ENCODE results near the gene DLG1. TPM values are rescaled to one million over a fixed set of nuclear protein-coding genes. Genes with fewer than 3 reads are reported as not detected.

The DLG1 gene
- total RNA-seq, 2 donors from 2014 or later, result 115 to 124 TPM

DNA sequence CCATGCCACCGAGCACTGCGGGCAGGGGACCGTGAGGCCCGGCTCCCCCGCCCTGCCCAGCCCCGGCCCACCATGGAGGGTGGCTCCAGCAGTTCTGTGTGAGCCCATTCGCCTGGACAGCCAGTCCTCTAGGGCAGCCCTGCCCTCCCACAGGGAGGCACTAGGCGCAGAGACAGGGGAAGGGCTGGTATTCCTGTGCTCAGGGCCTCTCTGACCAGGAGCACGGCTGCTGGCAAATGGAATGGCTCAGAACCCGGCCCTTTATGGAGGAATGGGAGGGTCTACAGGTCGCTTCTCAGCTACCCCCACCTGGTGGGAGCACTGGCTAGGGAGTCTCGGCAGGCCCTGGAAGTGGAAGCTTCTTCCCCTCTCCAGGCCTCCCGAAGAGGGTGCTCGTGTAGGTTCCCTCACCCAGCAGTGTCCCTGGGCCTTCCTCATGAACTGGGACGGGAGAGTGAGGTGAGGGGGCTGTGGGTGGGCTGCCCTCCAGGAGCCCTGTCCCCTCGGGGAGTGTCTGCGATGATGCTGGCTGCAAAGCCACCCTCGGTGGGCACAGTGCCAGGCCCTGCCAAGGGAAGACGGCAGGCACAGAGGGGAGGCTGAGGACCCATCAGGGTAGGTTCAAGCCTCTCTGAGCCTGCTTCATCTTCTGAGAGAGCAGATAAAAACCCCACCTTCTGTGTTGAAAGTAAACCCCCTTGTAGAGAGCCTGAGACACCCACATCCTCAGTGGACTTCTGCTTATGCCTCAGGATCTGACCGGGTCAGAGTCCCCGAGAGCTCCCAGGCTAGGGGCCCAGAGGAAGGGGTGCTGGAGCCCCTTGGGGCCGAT is 270.3 kb downstream of the DLG1 start:
- intact Hi-C loops (cut with DNase I), result no loop called here
- H3K4me3 ChIP-seq, result no peak overlapping the region
- no peaks in the 10 kb centered on the region for H3K27me3 ChIP-seq
- DNase-seq, result peak; percentile 17
- peaks cover 10% of the 10 kb centered on the region for H3K4me1 ChIP-seq
- no peaks in the 10 kb centered on the region for H3K9me3 ChIP-seq
- H3K36me3 ChIP-seq, result no peaks in the 10 kb centered on the region
- H3K27ac ChIP-seq, result no peak overlapping the region
- peak overlapping the region in 1 of 2 donors; percentile 8 for H3K9ac ChIP-seq (ENCODE audit: low read depth in 2 of 2, low read length in 2 of 2)
- TF ChIP-seq, protein P1, sequence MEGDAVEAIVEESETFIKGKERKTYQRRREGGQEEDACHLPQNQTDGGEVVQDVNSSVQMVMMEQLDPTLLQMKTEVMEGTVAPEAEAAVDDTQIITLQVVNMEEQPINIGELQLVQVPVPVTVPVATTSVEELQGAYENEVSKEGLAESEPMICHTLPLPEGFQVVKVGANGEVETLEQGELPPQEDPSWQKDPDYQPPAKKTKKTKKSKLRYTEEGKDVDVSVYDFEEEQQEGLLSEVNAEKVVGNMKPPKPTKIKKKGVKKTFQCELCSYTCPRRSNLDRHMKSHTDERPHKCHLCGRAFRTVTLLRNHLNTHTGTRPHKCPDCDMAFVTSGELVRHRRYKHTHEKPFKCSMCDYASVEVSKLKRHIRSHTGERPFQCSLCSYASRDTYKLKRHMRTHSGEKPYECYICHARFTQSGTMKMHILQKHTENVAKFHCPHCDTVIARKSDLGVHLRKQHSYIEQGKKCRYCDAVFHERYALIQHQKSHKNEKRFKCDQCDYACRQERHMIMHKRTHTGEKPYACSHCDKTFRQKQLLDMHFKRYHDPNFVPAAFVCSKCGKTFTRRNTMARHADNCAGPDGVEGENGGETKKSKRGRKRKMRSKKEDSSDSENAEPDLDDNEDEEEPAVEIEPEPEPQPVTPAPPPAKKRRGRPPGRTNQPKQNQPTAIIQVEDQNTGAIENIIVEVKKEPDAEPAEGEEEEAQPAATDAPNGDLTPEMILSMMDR (IDR thresholded peaks at IDR 0.05), result no peak

DNA sequence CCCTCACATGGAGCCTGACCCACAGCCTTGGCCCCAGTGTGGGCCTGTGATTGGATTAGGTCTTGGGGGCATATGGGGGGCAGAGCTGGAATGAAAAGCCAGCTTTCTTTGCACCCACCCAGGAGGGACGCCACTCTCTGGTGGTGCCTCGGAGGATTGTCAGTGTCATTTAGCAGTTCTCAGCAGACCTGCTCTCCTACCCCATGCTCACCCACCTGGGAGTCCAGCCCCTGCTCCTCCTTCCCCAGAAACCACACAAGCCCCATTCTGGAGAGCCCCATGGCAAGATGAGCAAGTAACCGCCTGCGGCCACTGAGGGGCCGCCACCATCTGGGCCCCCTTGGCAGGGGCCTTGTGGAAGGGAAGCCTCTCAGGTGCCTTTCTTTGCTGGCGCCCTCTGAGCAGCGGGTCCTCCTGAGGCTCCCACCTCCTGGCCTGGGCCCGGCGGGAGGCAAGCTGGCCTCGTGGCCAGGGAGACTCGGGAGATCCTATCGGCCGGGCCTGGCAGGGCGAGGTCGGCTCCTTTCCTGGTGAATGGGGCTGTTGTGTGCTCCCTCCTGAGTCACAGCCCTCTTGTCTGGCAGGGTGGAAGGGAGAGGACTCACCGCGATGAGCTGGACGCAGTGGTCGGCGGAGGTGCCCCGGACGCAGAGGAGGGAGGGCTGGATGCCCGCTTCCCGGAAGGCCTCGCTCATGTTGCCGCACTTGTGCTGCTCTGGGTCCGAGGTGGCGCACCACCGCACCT is 271.1 kb downstream of the DLG1 start:
- intact Hi-C loops (cut with DNase I), result no loop called here
- H3K9ac ChIP-seq (ENCODE audit: low read depth in 2 of 2, low read length in 2 of 2), result no peak overlapping the region
- no peaks in the 10 kb centered on the region for H3K9me3 ChIP-seq
- H3K27me3 ChIP-seq, result no peaks in the 10 kb centered on the region
- no peak for DNase-seq
- TF ChIP-seq, protein P1 (IDR thresholded peaks at IDR 0.05), result no peak
- no peak overlapping the region for H3K27ac ChIP-seq
- H3K4me1 ChIP-seq, result peaks cover 10% of the 10 kb centered on the region
- H3K36me3 ChIP-seq, result no peaks in the 10 kb centered on the region
- H3K4me3 ChIP-seq, result no peak overlapping the region

DNA sequence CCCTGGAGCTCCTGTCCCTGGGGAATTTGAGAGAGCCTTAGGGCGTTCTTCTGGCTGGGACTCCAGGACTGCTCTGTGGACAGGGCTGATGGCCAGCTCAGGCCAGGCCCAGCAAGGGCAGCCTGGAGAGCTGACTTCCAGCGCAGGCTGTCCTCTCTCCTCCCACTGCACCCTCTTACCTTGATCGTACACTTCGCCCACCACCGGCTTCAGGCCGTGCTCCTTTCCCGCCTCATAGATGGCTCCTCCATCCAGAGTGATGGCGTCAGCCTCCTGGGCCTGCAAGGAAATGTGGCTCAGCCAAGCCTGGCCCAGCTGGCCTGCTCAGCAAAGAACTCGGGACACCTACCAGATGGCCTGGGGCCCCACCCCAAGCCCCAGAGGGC is 271.9 kb downstream of the DLG1 start:
- H3K9me3 ChIP-seq, result no peaks in the 10 kb centered on the region
- intact Hi-C loops (cut with DNase I), result no loop called here
- H3K27me3 ChIP-seq, result no peaks in the 10 kb centered on the region
- H3K9ac ChIP-seq (ENCODE audit: low read depth in 2 of 2, low read length in 2 of 2), result no peak overlapping the region
- peaks cover 10% of the 10 kb centered on the region for H3K4me1 ChIP-seq
- H3K4me3 ChIP-seq, result no peak overlapping the region
- DNase-seq, result no peak
- TF ChIP-seq, protein P1 (IDR thresholded peaks at IDR 0.05), result no peak
- no peak overlapping the region for H3K27ac ChIP-seq
- H3K36me3 ChIP-seq, result no peaks in the 10 kb centered on the region

DNA sequence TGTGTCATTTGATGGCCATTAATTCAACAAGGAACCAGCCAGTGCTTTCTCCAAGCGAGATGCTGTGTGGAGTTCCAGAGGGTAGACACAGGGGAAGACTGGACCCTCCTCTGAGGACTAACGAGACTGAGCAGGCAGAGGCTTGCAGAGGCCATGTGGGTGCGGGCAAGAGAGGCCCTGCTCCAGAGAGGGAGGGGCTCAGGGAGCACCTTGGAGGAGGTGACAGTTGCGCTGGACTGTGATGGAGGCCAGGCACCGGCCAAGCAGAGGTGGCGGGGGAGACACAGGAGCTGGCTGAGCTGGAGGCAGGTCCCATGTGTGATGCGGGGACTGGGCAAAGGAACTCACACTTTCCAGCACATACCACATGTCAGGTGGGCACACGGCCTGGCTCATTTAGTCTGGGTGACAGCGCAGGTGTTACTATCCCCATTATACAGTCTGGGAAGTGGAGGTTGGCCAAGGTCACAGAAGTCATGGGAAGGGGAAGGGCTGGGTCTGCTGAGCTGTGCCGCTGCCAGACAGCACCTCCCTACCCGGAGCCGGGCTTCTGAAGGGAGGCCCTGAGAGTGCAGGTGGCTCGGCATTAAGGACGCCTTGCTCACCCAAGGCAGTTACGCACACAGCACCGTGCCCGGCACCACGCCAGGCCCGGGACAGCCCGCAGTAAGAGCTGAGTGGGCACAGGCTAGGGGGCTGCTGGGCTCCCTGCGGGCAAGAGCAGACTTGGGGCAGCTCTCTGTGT is 272.5 kb downstream of the DLG1 start:
- Histone ChIP-seq H3K4me3 (no peak overlapping the region), H3K9ac (ENCODE audit: low read depth in 2 of 2, low read length in 2 of 2) (no peak overlapping the region), H3K4me1 (peaks cover 10% of the 10 kb centered on the region), H3K27ac (no peak overlapping the region), H3K27me3 (no peaks in the 10 kb centered on the region), H3K9me3 (no peaks in the 10 kb centered on the region), H3K36me3 (no peaks in the 10 kb centered on the region)
- TF ChIP-seq, protein P1 (IDR thresholded peaks at IDR 0.05), result no peak
- DNase-seq, result no peak
- intact Hi-C loops (cut with DNase I), result no loop called here
